Lower leg skin (tissue), 3 donors: ENCODE measurements around the gene MAP4.

Experiments
- CTCF ChIP-seq, 3 donors: fragments of 450-650 bp; IDR thresholded peaks; one replicate each; pipeline ENCODE4 v1.5.1; 2016; ENCODE audit warnings: antibody characterized with exemption in 3 of 3, mild to moderate bottlenecking in 3 of 3, moderate library complexity in 2 of 3
- POLR2A ChIP-seq, 2 donors: fragments of 450-650 bp; IDR thresholded peaks; one replicate each; pipeline ENCODE4 v1.6.1; 2016 to 2017; ENCODE audit warnings: antibody characterized with exemption in 2 of 2, mild to moderate bottlenecking in 1 of 2, moderate library complexity in 1 of 2

GRCh38 chr3:47874438-47874837 is 141.8 kb downstream of the MAP4 start:
- TF ChIP-seq CTCF (IDR thresholded peaks at IDR 0.05) (no peak), POLR2A (IDR thresholded peaks at IDR 0.05) (no peak)
